Stimulated activated CD4-positive, alpha-beta T cell treated with anti-CD3 and anti-CD28 coated beads, TNF-alpha, amount 100 ng/mL, for 24 hours (primary cell): ENCODE data around the gene INKA1.
"Not testable (repeated sequence)": the region's sequence is repeated elsewhere in the genome, so short reads cannot be mapped to it uniquely, and the experiment has no call there.

Experiments used
- DNase-seq, 3 experiments: peaks; one replicate each; pipeline ENCODE4 v3.0.0-alpha.2; 2020; ENCODE audit warnings: low read depth in 3 of 3

Gene INKA1

DNA sequence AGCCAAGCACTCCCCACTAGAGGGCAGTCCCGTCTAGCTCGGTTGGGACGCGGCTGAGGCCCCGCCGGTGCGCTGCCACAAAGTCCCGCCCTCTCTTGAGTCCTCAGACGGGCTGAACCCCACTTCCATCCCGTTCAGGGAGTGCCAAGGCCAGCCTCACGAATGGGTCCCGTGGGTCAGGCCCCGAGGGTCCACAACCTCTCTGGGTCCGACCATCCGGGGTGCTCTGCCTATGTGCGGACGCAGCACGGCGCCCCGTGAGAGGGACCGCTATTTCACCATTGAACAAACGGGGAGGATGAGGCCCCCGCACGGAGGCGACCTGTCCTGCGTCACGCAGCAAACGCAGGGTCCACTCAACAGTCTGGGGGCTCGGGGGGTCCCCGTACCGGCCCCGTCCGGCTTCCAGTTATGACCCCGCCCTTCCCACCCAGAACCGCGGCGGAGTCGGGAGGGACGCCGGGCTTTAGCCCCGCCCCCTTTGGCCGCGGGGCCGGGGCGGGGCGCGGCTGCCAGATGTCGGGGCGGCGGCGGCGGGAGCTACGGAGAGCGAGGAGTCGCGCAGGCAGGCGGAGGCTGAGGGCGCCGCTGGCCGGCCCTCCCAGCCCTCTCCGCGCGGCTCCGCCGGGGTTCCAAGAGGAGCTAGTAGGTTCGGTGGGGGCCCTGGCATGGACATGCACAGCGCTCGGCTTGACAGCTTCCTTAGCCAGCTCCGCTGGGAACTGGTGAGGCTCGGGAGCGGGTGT is at the start of gene INKA1:
Gene INKA1, plus strand, starts transcription at position 543 of the 746 bp plus-strand sequence. Its CDS starts 132 bp downstream, at position 675.
- peak; percentile 78 to 87 (median 82) for DNase-seq

DNA sequence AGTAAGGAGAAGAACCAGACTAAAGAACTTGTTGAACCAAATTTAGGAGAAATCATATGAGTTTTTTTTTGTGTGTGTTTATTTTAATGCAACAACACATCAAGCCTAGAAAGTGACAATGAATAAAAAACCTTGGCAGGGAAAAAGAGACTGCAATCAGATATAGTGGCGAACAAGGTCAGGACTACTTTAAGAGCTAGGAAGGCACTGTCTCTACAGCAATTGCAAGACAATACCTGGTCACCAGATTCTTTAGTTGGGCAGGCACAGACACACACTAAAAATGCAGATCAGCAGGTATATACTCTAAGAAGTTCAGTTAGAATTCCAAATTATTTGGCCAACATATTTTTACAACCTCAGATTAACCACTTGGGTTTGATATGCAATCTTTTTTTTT is 48.5 kb upstream of the INKA1 start:
- DNase-seq = no peak

DNA sequence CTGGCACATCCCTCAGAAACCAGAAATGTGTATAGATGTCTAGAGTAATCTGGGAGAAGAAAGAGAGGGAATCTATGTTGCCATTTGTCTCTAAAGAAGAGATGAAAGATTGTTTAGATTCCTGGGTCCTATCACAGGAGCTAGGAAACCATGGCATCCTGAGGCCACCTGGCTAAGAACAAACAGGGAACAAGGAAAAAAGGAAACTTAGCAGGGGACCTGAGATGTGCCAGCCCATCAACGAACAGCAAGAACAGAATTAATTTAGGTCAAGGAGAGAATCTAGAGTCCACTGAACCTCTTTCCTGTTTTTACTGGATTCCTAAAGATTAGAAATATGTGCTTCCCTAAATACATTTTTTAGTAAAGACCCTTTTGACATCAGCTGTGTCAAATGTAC is 47.0 kb upstream of the INKA1 start:
- DNase-seq = no peak

DNA sequence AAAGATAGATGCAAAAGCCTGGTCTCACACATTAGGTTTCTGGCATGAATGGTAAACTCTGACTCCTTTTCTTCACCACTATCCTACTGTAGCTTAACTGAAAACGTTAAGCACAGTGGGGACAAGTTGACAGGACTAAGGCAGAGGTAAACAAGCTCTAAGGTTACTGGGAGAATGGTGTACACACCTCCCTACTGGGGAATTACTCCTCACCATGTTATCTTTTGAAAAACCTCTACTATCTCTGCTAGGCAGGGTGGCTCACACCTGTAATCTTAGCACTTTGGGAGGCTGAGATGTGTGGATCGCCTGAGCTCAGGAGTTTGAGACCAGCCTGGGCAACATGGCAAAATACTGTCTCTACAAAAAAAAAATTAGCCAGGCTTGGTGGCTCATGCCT is 45.9 kb upstream of the INKA1 start:
- DNase-seq = no peak

DNA sequence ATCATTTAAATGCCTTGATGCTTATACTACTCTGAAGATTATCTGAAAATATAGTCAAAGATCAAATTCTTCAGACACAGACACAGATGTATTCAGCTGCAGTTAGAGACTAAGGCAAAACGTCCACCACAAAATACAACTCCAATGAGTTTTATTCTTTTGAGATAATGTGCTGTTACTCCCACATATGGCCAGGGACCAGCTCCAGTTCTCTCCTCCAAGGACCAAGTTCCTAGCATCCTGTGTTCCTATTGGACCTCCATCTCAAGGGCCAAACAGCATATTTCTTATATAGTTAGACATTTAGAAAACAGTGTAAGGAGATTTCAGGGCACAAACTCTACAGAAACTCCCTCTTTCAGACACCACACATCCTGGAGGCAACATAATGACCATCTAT is 43.8 kb upstream of the INKA1 start:
- no peak for DNase-seq

DNA sequence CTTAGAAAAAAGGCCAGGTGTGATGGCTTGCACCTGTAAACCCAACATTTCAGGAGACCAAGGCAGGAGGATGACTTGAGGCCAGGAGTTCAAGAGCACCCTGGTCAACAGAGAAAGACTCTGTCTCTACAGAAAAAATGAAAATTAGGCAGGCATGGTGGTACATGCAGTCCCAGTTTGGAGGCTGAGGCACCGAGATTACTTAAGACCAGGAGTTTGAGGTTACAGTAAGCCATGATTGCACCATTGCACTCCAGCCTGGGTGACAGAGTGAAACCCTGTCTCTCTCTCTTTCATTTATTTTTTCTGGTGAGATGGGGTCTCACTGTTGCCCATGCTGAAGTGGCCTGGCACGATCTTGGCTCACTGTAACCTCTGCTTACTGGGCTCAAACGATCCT is 41.4 kb upstream of the INKA1 start:
- no peak for DNase-seq

DNA sequence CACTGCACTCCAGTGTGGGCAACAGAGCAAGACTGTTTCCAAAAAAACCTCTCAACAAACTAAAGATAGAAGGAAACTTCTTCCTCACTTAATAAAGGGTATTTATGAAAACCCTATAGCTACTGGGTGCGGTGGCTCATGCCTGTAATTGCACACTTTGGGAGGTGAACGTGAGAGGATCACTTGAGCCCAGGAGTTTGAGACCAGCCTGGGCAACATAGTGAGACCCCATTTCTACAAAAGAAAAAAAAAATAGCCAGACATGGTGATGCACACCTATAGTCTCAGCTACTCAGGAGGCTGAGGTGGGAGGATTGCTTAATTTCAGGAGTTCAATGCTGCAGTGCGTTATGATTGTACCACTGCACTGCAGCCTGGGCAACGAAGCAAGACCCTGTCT is 39.1 kb upstream of the INKA1 start:
- DNase-seq = no peak

DNA sequence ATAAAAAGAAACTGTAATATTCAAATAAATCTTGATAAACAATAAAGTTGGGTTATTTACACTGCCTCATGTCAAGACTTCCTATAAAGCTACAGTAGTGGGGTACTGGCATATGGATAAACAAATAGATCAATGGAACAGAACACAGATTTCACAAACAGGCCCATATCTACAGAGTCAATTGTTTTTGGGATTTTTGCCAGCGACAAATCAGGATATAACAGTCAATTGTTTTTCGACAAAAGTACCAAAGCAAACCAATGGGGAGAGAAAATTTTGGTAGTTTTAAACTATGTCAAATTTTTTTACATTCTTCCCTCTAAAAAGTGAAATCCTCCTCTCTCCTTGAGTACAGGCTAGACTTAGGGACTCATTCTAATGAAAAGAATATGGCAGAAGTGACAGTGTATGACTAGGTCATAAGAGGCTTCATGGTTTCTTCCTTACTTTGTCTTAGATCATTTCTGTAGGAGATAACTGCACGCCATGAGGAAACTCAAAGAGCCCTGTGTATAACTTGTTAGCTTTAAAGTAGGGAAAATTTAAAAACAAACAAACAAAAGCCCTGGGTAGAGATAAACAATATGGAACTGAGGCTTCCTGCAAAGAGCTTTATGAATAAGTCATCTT is 33.7 kb upstream of the INKA1 start:
- no peak for DNase-seq

DNA sequence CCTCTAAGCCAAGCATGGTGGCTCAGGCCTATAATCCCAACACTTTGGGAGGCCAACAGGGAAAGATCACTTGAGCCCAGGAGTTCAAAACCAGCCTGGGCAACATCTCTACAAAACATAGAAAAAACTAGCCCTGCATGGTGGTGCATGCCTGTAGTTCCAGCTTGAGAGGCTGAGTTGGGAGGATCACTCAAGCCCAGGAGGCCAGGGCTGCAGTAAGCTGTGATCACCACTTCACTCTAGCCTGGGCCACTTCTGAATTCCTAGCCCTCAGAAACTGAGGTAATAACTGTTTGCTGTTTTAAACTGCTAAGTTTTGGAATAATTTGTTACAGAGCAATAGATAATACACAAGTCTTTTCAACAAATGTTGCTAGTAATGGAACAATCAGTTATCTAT is 33.1 kb upstream of the INKA1 start:
- no peak for DNase-seq

DNA sequence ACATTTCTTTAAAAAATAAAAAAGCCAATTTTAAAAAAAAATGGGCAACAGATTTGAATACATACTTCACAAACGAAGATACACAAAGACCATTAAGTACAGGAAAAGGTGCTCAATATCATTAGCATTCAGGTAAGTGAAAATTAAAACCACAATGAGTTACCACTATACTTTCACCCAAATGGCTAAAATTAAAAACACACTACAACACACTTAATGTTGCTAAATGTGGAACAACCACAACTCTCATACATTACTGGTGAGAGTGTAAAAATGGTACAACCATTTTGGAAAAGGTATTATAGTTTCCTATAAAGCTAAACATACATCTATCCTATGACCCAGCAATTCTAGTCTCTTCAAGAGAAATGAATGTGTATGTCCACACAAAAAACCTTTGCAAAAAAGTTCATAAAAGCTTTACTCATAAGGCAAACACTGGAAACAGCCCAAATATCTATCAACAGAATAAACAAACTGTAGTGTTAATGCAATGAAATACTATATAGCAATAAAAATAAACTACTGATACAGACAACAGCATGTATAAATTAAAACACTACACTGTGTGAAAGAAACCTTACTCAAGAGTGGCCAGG is 31.6 kb upstream of the INKA1 start:
- DNase-seq = no peak

DNA sequence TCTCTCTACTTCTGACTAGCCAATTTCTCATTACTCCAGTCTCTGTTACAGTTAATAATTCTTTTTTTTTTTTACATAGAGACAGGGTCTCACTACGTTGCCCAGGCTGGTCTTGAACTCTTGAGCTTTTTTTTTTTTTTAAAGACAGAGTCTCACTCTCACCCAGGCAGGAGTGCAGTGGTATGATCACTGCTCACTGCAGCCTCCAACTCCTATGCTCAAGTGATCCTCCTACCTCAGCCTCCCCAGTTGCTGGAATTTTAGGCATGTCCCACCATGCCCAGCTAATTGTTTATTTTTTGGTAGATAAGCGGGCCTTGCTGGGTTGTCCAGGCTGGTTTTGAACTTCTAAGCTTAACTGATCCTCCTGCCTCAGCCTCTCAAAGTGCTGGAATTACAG is 30.4 kb upstream of the INKA1 start:
- no peak for DNase-seq

DNA sequence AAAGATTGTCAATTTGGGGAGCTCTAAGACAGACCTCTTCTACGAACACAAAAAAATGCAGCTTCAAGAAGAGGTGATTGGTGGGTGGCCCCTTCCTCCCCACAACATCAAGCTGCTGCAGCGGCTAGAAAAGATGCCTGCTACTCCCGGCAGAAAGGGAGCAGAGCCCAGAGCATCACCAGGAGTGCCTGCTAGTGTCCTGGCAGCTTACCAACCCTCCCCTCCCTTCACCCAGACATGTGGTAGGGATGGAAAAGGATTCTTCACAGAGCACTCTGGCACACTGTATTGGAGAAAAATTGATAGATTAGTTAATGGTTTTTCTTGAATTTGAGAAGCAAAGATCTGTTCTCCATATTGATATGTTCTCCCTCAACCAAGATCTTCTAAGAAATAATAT is 27.5 kb upstream of the INKA1 start:
- no peak for DNase-seq

DNA sequence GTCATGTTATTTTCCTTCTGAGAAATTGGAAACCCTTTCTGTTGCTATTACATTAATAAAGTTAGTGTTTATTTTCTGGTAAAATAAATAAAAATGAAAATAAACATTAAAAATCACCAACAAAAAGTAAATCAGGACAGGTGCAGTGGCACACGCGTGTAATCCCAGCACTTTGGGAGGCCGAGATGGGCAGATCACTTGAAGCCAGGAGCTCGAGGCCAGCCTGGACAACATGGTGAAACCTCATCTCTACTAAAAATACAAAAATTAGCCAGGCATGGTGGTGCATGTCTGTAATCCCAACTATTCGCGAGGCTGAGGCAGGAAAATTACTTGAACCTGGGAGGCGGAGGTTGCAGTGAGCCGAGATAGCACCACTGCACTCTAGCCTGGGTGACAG is 27.0 kb upstream of the INKA1 start:
- DNase-seq = not testable (repeated sequence)

DNA sequence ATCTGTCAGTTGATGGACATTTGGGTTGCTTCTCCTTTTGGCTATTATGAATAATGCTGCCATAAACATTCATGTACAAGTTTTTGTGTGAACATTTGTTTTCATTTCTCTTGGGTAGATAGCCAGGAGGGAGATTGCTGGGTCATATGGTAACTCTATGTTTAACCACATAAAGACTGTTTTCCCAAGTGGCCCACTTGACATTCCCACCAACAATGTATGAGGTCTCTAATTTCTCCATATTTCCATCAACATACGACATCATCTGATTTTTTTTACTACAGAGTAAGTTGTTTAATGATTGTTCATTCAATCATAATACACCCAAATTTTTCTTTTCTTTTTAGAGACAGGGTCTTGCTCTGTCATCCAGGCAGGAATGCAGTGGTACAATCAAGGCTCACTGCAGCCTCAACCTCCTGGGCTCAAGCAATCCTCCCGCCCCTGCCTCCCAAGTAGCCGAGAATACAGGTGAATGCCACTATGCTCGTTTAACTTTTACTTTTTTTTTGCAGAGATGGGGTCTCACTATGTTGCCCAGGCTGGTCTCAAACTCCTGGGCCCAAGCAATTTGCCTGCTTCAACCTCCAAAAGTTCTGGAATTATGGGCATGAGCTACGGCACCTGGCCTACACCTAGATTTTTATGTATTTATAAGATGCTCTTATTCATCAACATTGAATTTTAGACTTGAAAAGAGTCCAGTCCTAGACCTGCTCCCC is 23.5 kb upstream of the INKA1 start:
- no peak for DNase-seq

DNA sequence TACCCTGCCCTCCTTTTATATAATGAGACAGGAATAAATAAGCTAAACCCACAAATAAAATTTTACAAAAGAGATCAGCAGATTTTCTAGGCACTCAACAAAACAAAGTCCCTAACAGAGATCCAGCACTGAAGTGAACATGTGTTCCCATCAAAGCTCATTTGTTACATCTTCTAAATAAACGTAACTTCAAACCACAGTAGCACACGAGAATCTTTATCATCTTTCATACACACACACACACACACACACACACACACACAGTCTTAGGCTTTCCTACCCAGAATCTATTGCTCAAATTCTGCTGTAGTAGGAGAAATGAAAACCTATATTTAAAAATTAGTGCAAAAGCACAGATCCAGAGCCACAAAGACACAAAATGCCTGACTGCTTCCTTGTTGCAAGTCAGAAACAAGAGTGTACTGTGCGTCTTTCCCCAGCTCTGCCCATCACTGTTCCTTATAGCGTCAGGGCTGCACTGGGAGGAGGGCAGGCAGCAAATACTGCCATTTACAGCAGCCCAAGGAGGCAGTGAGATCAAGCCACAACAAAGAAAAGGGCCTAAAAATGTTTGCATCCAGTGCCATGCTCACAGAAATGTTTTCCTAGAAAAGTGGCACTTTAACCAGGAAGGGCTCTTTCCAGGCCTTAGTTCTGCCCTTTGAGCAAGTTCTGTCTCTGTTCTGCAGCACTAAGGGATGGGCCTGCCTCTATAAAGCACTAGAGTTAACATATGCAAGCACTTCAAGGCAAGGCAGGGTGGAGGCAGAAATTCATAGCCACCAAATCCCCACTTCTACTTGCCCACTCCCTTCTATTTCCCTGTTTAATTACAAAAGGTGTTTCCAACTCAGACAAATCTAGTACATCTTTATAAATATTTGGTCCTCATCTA is 22.7 kb upstream of the INKA1 start:
- no peak for DNase-seq

DNA sequence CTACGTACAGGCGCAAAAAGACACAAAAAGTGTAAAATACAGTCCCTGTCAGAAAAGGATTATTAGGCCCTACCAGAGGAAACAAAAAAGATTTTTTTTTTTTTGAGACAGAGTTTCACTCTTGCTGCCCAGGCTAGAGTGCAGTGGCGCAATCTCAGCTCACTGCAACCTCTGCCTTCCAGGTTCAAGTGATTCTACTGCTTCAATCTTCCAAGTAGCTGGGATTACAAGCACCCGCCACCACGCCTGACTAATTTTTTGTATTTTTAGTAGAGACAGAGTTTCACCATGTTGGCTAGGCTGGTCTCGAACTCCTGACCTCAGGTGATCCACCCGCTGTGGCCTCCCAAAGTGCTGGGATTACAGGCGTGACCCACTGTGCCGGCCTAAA is 22.1 kb upstream of the INKA1 start:
- DNase-seq = not testable (repeated sequence)

DNA sequence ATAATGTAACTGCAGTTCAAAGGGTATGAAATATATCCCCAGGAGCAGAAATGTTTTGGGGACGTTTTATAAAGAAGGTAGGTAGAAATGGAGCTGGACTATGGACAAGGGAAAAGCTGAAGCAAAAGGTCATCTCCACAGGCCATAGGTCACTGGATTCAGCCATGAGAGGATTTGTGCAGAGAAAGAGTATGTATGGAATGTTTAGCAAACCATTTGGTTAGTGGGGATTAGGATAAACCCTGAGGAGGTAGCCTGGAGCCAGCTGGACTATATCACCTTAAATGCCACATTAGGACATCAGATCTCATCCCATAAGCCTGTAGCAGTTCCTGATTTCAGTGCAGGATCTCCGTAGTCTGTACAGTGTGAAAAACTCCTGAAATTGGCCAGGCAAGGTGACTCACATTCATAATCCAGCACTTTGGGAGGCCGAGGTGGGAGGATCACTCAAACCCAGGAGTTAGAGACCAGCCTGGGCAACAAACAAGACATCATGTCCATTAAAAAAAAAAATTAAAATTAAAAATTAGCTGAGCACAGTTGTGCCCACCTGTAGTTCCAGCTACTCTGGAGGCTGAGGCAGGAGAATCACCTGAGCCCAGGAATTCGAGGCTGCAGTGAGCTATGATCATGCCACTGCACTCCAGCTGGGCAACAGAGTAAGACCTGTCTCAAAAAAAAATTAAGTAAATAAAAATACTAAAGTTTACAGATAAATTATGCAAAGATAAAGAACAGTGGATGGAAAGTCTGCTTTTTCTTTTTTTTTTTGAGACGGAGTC is 21.5 kb upstream of the INKA1 start:
- no peak for DNase-seq

DNA sequence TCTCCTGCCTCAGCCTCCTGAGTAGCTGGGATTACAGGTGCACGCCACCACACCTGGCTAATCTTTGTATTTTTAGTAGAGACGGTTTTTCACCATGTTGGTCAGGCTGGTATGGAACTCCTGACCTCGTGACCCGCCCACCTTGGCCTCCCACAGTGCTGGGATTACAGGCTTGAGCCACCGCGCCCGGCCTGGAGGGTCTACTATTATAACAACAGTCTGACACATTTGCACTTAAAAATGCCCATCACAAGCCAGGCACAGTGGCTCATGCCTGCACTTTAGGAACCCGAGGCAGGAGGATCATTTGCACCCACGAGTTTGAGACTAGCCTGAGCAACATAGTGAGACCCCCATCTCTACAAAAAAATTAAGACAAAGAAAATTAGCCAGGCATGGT is 20.8 kb upstream of the INKA1 start:
- DNase-seq = not testable (repeated sequence)

DNA sequence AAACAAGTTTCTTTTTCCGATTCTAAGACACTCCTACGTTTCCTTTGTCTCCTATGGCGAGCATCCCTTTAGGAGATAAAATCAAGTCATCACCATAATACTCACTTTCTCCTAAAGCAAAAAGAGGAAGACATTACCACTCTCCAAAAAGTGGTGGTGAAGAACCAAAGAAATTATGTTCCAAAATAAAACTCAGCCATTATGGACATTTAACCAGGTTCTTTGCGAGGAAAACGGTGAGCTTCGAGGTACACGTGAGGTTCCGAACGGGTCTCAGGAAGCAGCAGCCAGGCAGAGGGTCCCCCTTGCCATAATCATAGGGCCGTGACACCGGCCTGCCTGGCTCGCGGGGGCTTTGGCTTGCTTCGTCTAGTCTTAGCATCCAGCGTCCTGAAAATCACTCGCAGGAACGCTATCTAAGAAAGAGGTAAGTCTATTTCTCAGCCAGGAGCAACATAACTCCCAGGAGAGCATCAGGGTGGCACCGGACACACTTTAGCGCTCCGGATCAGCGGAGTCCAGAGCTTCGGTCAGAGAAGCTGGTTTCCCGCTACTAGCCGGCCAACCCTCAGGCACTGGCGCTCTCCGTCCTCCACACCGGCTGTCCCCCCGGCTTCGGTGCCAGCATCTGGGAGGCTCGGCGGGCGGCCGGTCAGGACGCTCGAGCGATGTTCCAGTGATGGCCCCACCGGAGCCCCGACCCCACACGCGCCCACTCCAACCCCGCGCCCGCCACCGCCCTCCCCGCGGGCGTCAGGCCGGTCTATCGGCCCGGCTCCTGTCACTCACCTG is 17.3 kb upstream of the INKA1 start:
- DNase-seq = peak in 1 of 3 experiments; percentile 22
